SW 1271 (cell line): Measurements from ENCODE around the gene NR4A3.
"Not testable (repeated sequence)": the region's sequence is repeated elsewhere in the genome, so short reads cannot be mapped to it uniquely, and the experiment has no call there.

Source experiments
- DNase-seq, 2 experiments: peaks; one replicate each; lab custom pipeline; 2025; lab: John Stamatoyannopoulos, UW

Gene NR4A3

DNA sequence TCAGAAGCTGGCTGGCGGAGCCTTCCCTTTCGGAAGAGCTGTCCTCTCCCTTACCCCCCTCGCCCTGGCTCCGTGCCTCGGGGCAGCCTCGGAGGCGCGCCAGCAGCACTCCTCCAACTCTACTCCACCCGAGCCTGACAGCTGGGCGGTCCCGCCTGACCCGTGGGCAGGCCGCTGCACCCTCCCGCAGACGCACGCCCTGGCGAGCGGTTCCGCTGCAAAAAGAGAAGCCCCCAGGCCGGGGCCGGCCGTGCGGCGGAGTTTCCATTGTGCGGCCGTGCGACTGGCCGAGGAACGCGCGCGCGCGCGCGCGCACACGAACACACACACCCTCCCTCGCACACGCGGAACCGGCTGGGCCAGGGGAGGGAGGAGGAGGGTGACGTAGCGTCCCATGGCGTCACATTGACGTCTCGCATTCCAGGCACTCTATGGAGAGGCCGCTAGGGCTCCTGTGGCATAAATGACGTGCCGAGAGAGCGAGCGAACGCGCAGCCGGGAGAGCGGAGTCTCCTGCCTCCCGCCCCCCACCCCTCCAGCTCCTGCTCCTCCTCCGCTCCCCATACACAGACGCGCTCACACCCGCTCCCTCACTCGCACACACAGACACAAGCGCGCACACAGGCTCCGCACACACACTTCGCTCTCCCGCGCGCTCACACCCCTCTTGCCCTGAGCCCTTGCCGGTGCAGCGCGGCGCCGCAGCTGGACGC is at the start of gene NR4A3:
TSS of gene NR4A3 (plus strand) at position 490 of the 713 bp plus-strand sequence. CDS start 6,158 bp downstream, outside the sequence.
- DNase-seq = peak; percentile 92 to 96

DNA sequence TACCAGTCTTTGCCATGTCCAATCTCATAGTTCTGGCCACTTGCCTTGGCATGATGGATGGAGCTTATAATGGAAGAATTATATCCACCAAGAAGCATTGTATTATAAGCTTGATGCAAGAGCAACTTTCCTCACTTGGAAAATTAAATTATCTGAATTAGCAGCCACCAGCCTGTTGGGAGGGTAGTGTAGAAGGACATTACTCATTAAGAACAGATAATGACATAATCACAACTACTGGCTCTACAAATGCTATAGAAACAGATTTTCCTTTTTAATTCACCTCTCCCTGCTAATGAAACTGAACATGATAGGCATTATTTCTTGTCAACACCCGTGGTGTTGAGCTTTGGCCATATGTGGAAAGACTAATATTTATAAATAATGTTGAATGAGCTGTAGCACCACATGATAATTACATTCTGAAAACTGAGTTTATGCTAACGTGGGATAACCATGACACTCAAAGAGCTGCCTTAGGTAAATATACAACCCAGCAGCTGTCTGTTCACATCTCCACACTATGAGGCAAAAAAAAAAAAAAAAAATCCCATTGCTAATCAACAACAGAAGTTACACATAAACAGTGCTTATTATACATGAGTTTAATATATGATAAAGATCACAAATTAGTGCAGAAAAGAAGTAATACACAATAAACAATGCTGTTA is 48.1 kb upstream of the NR4A3 start:
- DNase-seq = no peak

DNA sequence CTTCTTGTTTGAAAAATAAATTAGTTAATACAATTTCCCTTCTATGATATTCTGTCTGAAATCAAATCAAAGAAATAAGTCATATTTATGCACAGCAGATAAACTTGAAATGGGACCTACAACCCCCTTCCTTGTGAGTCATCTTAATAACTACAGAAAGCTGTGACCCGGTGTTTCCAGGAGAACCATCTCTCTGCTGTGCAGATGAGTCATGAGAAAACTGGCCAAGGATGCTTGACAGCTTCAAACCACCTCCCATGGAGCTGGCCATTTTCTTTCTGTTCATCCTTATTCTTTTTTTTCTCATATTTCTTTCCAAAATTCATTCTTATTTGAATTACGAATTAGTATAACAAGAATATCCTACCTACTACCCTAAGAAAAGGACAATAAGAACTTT is 43.4 kb upstream of the NR4A3 start:
- DNase-seq = peak; percentile 20 to 58

DNA sequence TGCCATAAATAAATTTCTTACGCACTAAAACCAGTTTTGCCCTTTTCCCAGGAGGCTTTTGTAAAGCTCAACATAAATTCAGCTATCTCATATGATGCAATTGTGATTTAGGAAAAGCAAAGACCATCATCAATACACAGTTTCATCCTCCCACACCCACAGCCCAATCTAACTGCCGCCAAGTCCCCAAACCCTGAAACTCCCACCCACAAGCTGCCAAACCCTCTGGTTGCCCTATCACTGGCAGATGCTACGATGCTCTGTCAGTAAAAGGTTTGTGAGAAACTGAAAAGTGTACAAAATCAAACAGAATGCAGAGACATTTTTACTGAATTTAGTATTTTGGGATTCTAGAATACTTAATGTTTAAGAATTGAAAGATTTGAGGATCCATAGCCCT is 42.8 kb upstream of the NR4A3 start:
- DNase-seq = no peak

DNA sequence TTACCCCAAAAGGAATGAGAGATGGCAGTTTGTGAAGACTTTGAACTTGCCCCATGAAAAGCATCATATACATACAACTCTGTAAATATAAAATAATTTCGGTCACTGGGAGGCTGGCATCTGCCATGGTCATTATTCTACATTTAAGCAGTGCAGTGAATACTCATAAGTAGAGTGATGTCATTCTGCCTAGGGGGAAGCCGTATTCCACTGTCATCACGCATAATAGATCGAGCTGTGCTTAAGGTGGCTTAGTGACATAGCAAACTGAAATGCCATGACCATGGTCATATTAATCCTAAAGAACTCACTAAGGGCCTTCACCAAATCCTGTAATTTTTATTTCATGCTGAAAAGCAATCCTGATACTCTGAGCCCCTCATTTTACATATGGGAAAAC is 42.4 kb upstream of the NR4A3 start:
- DNase-seq = no peak

DNA sequence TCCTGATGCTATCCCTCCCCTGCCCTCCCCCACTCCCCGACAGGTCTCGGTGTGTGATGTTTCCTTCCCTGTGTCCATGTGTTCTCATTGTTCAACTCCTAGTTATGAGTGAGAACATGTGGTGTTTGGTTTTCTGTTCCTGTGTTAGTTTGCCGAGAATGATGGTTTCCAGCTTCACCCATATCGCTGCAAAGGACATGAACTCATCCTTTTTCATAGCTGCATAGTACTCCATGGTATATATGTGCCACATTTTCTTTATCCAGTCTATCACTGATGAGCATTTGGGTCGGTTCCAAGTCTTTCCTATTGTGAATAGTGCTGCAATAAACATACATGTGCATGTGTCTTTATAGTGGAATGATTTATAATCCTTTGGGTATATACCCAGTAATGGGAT is 39.3 kb upstream of the NR4A3 start:
- not testable (repeated sequence) for DNase-seq

DNA sequence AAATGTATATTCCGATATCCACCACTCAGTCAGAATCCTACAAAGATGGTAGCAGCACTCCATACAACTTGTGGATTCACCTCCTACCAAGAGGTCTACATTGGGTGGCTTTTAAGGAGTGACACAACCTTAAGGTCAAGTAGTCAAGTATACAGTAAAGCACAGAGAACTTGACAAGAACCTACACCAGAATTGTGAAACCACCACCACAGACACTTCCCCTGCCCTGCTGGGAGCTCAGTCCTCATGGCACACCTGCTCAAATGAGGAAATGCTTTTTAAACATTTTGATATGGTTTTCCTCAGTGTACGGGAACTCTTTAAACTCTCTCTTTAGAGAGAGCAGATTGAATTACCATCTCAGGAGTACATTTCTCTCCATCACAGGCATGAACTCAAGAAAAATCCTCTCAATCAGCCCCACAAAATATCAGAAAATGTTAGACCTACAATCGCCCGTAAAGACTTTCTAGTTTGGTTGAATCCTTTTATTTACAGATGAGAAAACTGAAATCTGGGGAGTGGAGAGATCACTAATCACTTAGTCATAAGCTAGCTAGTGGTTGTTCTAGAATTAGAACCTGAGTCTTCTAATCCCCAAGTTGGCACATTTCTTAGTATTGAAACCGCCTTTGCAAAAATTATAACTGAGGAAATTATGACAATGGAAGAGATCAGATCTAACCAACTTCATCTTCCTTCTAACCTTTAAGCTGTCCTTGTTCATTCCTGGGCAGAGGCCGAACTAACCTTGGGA is 38.5 kb upstream of the NR4A3 start:
- no peak for DNase-seq

DNA sequence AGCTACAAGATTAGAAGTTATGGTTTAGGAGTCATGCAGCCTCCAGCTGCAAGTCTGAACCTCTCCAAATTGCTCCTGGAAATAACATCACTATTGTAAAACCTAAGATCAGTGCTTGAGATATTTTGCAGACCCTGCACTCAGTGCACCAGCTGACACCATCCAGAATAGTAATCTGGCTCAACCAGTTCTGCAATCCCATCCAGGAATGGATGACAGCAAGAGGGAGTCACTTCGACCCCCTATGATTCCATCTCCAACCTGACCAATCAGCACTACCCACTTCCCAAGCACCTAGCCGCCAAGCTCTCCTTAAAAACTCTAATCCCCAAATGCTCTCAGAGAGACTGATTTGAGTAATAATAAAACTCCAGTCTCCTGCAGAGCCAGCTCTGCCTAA is 37.9 kb upstream of the NR4A3 start:
- no peak for DNase-seq

DNA sequence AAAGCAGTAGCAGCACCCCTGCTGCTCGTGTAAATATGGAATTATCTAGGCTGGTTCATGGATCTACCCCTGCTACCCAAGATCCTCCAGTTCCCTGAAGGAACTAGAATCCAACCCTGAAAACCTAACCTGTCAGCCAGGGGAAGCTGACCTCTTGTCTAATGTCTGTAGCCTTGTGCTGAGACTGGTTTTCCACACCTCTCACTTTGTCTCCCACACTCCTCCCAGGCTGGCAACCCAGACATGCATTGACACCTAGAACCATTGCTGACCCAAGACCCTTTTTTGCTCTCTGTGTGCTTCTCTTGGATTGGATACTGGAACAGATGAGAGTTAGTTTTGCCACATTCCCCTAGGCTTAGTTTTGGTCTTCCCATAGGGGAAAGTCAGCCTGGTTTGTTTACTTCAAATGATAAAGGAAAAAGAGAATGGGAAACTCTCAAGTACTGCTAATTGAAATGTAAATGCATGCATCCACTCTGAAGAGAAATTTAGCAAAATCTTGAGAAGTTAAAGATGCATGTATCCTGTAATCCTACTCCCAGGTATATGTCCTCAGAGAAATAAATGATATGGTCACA is 36.6 kb upstream of the NR4A3 start:
- DNase-seq = no peak

DNA sequence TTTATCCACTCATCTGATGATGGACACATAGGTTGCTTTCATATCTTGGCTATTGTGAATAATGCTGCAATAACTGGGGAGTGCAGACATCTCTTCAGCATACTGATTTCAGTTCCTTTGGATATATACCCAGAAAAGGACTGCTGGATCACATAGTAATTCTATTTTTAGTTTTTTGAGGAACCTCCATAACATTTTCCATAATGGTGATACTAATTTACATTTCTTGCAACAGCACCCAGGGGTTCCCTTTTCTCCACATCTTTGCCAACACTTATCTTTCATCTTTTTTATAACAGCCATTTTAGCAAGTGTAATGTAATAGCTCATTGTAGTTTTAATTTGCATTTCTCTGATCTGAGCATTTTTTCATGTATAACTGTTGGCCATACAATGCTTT is 34.1 kb upstream of the NR4A3 start:
- DNase-seq = no peak

DNA sequence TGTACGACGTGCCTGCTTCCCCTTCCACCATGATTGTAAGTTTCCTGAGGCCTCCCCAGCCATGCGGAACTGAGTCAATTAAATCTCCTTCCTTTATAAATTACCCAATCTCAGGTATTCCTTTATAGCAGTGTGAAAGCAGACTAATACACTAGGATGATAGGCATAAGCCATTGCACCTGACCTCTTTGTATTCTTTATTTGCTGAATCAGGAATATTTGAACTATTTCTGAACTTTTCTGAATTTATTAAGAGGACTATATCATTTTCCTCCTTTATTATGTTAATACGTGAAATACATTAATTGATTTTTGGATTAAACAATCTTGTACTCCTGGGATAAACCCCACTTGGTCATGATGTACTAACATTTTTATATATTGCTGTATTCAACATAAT is 28.2 kb upstream of the NR4A3 start:
- DNase-seq = no peak

DNA sequence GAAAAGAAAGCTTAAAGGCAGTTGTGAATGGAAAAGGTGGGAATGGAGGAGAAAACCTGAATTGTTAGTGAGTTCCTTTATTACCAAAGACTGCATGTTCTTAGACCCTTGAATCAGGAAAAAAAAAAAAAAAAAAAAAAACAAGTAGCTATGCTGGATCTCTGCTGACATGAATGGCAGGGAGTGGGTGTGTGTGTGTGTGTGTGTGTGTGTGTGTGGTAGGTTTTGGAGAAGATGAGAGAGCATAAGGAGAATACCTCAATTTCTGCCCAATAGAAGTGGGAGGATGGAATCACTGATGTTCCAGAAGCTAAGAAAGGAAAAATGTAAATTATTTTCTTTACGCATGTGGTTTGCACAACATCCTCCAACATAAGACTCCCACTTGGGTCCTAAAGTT is 25.5 kb upstream of the NR4A3 start:
- DNase-seq = no peak

DNA sequence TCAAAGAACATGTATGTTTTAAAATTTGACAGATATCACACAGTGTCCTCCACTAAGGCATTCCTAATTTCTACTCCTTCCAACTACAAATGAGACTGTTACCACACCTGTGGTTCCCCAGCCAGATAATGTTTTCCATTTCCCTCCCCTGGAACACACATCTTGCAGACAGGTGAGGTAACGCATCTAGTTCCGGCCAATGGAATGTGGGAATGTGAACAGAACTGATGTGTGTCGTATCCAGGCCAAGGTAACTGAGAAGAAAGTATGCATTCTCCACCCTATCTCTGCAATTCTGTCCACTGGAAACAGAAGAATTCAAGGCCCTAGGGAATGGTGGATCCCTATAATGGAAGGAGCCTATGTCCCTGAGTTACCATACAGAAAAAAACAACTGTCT is 19.9 kb upstream of the NR4A3 start:
- DNase-seq = no peak

DNA sequence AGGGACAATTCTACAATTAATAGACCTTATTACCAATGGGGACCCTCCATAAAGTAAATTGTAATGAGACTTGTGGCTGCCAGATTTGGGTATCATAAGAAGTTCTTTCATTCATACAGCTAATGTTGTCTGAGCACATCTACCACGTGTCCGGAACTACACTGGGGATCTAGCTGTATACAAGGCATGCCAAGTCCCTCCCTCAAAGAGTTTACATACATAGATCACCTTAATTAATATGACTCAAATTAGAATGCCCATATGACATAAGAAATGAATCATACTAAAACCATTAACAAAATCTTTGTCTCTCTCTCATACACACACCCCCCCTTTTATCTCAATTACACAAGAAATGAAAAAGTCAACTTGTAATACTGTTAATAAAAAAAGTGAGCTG is 18.0 kb upstream of the NR4A3 start:
- DNase-seq = no peak

DNA sequence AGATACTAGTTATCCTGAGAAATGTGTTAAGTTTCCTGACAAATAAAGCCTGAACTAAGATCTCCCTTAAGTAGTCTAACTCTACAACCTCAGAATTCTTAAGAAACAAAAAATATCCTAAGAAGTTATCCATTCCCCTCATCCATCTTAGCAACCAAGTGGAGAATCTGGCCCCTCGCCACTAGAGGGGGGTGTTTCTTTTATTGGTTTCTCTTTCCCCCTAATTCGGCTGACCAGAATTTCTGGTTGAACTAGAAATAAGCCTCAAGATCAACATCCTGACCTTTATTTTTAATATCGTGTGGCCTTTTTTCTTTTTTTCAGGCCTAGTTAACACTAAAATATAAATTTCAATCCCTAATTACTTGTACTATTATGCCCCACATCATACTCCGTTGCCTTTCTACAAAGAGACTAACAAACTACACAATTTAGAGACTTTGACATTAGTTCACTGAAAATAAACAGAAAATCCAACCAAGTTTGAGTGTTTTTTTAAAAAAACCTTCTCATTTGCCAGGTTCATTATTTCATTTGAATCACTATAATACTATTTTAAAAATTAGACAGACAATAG is 14.3 kb upstream of the NR4A3 start:
- peak in 1 of 2 experiments; percentile 65 for DNase-seq

DNA sequence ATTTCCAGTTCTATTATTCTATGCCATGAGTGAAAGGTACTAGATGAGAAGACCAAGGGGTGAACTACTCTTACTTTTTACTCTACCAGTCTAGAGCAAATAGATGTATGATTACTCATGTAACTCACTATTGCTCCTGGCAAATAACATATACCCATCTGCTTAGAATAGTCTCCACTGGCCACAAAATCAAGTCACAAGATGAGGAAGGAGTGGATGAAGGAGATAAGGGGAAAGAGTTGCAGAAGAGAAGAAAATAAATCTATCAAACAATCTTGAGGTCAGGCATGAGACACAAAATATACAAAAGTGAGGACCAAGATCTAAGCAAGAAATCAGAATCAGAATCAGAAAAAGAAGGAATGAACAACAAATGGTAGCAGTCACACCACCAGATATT is 13.7 kb upstream of the NR4A3 start:
- no peak for DNase-seq

DNA sequence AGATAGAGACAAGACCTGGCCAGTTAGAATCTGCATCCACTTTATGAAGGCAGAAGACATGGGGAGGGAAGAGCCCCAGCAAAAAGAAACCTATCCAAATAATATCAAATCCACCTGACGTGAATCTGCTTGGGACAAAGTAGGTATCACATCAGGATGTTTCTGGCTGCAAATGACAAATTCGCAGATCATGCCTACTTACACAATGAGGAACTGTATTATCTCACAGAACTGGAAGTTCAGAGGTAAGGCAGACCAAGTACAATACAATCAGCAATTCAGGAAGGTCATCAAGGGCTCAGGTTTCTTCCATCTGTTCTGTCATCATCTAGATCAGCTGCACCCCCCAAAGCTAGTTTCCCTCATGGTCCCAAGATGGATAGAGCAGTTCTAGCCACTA is 13.2 kb upstream of the NR4A3 start:
- DNase-seq = no peak

DNA sequence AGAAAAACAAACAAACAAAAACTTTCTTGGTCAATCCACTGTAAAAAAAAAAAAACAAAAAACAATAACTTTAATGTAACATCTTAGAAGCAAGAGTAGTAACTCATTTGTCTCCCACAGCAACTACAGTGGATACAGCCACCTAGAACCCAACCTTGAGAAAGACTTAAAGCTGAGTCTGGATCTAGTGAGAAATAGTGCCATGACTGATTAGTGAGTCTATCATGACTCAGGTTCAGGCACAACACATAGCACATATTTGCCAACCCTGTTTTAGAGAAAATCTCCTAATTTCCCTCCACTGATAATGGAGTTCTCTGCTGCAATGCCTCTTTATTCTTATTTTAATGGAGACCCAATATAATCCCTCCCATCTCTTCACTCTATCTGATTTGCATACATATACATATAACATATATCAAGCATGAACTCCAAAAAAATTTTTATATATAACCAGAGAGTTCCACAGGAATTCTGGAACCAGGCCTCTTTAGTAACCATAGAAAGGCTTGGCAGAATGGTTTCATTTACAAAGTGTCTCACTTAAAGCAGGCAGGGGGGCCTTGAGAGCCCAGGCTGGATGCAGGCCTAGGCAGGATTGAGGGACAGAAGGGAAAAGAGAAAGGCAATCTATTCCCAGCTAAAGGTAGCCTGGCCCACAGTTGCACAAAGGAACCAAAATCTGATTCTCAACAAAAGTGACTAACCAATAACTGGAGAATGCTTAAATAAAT is 11.9 kb upstream of the NR4A3 start:
- peak in 1 of 2 experiments; percentile 14 for DNase-seq

DNA sequence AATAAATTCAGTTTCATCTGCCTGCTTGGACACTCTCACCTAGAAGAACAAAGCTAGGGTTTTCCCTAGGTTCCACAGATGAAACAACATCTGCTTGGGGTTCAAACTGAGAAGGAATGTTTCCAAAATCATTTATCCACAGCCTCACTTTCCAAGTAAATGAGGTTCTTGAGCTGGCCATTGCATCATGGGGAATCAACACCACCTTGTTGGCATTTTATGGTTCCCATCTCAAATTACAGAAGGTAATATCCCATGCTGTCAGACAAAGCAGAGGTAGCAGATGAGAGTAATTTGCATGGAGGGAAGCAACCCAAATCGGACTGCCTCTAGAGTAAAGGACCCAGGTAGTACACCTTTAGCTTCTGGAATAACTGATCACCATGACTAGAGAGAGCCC is 10.5 kb upstream of the NR4A3 start:
- no peak for DNase-seq

DNA sequence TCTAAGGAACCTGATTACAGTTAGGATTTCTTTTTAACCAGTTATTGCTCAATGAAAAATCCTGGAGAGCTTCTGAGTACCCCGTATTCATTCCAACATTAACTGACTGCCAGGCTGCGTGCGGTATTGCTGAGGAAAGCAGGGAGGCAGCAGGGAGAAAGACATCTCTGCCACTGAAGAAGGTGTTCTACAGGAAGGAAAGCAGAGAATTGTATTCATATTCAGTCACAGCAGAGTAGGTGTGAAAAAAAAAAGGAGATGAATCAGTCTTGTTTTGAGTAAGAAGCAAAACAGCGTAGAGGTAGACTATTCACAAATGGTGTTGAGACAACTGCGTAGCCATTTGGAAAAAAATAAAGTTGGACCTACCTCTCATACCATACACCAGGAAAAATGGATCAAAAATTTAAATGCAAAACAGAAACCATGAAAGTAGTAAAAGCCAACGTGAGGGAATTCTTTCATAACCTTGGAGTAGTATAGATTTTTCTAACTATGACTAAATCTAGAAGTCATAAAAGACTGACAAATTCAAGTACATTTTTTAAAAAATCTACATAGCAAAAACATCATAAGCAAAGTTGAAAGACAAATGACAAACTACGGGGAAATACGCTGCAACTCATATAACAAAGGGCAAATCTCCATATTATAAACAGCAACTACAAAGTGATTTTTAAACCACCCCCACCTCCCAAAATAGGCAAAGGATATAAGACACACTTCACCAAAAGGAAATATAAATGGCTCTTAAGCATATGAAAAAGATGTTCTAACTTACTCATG is 9.9 kb upstream of the NR4A3 start:
- DNase-seq = no peak

DNA sequence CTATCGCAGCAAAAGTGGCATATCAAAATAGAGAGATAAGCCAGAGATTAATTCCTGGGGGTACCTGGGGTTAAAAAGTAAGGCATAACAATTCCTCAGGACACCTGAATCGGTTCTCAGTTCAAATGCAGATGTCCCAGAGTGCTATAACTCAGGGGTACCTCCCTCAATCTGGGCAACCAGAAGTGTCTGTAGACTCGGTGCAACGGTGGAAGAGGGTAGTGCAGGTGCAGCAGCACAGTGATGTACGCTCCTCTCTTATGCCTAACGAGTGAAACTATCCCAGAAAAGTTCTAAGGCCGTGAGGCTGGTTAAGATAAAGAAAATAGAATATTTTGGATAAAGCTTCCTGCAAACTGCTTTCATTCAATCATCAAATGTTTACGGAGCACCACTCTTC is 7.9 kb upstream of the NR4A3 start:
- no peak for DNase-seq
